PC-3 (cell line): Measurements from ENCODE around the gene MYL9.

Experiments used
- EZH2phosphoT487 ChIP-seq: fragments of 300-600 bp; sonication (generic); IDR thresholded peaks from 2 replicates; pipeline ENCODE4 v1.6.1; 2018; ENCODE audit warnings: mild to moderate bottlenecking, antibody characterized with exemption, low read length, borderline replicate concordance
- TF ChIP-seq, protein P1 (sequence below): fragments of 300-600 bp; sonication (generic); conservative IDR thresholded peaks from 2 replicates; pipeline ENCODE4 v1.5.1; 2017; ENCODE audit warnings: antibody characterized with exemption, low read depth, mild to moderate bottlenecking, low read length

DNA sequence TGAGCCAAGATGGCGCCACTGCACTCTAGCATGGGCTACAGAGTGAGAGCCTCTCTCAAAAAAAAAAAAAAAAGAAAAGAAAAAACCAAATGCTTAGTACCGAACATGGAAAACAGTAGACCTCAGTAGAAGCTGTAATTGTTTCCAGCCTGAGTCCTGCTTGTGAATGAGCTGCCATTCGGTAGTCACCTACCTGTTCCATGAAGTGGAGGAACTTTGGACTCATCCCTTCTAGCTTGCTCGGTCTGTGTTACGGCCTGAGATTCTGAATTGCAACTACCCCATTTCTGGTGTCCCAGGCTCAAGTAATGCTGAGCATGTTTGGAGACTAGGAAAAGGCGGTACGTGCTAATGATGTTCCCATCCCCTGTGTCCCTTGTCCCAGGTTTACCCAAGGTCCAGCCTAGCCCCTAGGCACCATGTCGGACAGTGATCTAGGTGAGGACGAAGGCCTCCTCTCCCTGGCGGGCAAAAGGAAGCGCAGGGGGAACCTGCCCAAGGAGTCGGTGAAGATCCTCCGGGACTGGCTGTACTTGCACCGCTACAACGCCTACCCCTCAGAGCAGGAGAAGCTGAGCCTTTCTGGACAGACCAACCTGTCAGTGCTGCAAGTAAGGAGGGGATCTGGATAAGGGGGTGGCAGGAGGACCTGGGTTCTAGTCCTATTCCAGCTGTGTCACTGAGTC, 37.2 kb downstream of the MYL9 start:
- TF ChIP-seq, protein P1, sequence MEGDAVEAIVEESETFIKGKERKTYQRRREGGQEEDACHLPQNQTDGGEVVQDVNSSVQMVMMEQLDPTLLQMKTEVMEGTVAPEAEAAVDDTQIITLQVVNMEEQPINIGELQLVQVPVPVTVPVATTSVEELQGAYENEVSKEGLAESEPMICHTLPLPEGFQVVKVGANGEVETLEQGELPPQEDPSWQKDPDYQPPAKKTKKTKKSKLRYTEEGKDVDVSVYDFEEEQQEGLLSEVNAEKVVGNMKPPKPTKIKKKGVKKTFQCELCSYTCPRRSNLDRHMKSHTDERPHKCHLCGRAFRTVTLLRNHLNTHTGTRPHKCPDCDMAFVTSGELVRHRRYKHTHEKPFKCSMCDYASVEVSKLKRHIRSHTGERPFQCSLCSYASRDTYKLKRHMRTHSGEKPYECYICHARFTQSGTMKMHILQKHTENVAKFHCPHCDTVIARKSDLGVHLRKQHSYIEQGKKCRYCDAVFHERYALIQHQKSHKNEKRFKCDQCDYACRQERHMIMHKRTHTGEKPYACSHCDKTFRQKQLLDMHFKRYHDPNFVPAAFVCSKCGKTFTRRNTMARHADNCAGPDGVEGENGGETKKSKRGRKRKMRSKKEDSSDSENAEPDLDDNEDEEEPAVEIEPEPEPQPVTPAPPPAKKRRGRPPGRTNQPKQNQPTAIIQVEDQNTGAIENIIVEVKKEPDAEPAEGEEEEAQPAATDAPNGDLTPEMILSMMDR = no peak
- TF ChIP-seq EZH2phosphoT487 = no peak
